ENCODE data around the gene YIPF2. TPM values are rescaled to one million over a fixed set of nuclear protein-coding genes. Genes with fewer than 3 reads are reported as not detected.

YIPF2 gene
- total and polyA plus RNA-seq, 2 donors, result 28.8 to 40.2 TPM

GRCh38 chr19:10918359-10918758 lies 10.1 kb downstream of the YIPF2 start:
- Histone ChIP-seq H3K36me3 (ENCODE audit: control insufficient read depth in 2 of 2, insufficient read depth in 2 of 2, low read length in 1 of 2) (peaks cover 54 to 56% of the 10 kb centered on the region in 2 donors), H3K4me1 (ENCODE audit: control insufficient read depth in 2 of 2, insufficient read depth in 2 of 2, low read length in 2 of 2) (peaks cover 0 to 3% of the 10 kb centered on the region in 2 donors), H3K4me3 (ENCODE audit: low read length in 2 of 2) (no peak overlapping the region), H3K27me3 (ENCODE audit: control insufficient read depth in 2 of 2, insufficient read depth in 1 of 2, low read length in 1 of 2) (no peaks in the 10 kb centered on the region), H3K27ac (ENCODE audit: low read depth in 1 of 2, low read length in 1 of 2) (no peak overlapping the region), H3K9me3 (ENCODE audit: control insufficient read depth in 2 of 2, insufficient read depth in 1 of 2, low read length in 1 of 2) (no peaks in the 10 kb centered on the region)
- no peak for DNase-seq (ENCODE audit: low read depth in 6 of 9, low spot score in 9 of 9)
- WGBS, result 97% methylated on average over 11 of the region's 11 CpGs

DNA sequence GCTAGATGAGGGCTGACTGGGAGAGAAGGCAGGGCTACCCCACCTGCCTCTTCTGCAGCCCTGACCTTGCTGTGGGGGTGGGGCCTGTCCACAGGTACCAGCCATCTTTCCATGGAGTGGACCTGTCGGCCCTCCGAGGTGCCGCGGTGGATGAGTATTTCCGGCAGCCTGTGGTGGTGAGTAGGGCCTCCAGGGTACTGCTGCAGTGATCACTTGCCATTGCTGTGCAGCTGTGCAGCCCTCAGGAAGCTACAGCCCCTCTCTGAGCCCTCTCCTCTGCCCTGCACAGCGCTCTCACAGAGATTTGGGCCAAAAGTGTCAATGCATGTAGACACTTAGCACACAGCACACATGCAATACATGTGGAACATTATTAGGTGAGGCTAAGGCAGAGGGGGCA lies 11.8 kb downstream of the YIPF2 start:
- Histone ChIP-seq H3K27me3 (ENCODE audit: control insufficient read depth in 2 of 2, insufficient read depth in 1 of 2, low read length in 1 of 2) (no peaks in the 10 kb centered on the region), H3K9me3 (ENCODE audit: control insufficient read depth in 2 of 2, insufficient read depth in 1 of 2, low read length in 1 of 2) (no peaks in the 10 kb centered on the region), H3K4me3 (ENCODE audit: low read length in 2 of 2) (no peak overlapping the region), H3K36me3 (ENCODE audit: control insufficient read depth in 2 of 2, insufficient read depth in 2 of 2, low read length in 1 of 2) (peaks cover 51 to 53% of the 10 kb centered on the region in 2 donors), H3K27ac (ENCODE audit: low read depth in 1 of 2, low read length in 1 of 2) (no peak overlapping the region), H3K4me1 (ENCODE audit: control insufficient read depth in 2 of 2, insufficient read depth in 2 of 2, low read length in 2 of 2) (peaks cover 0 to 3% of the 10 kb centered on the region in 2 donors)
- over 99% methylated on average over 6 of the region's 6 CpGs for WGBS
- no peak for DNase-seq (ENCODE audit: low read depth in 6 of 9, low spot score in 9 of 9)

- peaks cover 0 to 3% of the 10 kb centered on the region in 2 donors for H3K4me1 ChIP-seq (ENCODE audit: control insufficient read depth in 2 of 2, insufficient read depth in 2 of 2, low read length in 2 of 2)
- DNase-seq (ENCODE audit: low read depth in 6 of 9, low spot score in 9 of 9), result no peak
- 96% methylated on average over 19 of the region's 19 CpGs for WGBS
- H3K9me3 ChIP-seq (ENCODE audit: control insufficient read depth in 2 of 2, insufficient read depth in 1 of 2, low read length in 1 of 2), result no peaks in the 10 kb centered on the region
- H3K27me3 ChIP-seq (ENCODE audit: control insufficient read depth in 2 of 2, insufficient read depth in 1 of 2, low read length in 1 of 2), result no peaks in the 10 kb centered on the region
- peaks cover 46 to 48% of the 10 kb centered on the region in 2 donors for H3K36me3 ChIP-seq (ENCODE audit: control insufficient read depth in 2 of 2, insufficient read depth in 2 of 2, low read length in 1 of 2)
- no peak overlapping the region for H3K4me3 ChIP-seq (ENCODE audit: low read length in 2 of 2)
- no peak overlapping the region for H3K27ac ChIP-seq (ENCODE audit: low read depth in 1 of 2, low read length in 1 of 2)
Measured at GRCh38 chr19:10915130-10916091, 13.0 kb downstream of the YIPF2 start.

DNA sequence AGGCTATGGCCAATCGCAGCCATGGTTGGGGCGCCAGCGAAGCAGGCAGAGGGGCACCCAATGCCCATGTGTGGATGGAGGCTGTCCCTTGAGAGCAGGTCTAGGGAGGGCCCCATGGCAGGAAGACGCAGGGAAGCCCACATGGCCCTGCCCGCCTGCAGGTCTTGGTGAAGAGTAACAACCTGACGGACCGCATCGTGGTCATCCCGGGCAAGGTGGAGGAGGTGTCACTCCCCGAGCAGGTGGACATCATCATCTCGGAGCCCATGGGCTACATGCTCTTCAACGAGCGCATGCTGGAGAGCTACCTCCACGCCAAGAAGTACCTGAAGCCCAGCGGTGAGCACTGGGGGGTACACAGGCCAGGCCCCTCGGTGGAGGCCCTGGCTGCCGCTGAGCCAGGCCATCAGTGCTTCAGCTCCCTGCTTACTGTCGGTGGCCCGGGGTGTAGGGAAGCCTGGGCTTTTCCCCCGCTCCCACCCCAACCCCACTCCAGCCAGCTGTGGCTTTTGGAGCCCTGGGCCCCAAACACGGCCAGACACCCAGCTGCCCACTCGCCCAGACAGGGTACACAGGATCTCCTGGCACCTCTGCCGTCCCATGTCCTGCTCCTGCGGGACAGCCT lies 14.6 kb downstream of the YIPF2 start:
- Histone ChIP-seq H3K27me3 (ENCODE audit: control insufficient read depth in 2 of 2, insufficient read depth in 1 of 2, low read length in 1 of 2) (no peaks in the 10 kb centered on the region), H3K9me3 (ENCODE audit: control insufficient read depth in 2 of 2, insufficient read depth in 1 of 2, low read length in 1 of 2) (no peaks in the 10 kb centered on the region), H3K36me3 (ENCODE audit: control insufficient read depth in 2 of 2, insufficient read depth in 2 of 2, low read length in 1 of 2) (peaks cover 36% of the 10 kb centered on the region in 2 donors), H3K4me1 (ENCODE audit: control insufficient read depth in 2 of 2, insufficient read depth in 2 of 2, low read length in 2 of 2) (peaks cover 0 to 3% of the 10 kb centered on the region in 2 donors), H3K27ac (ENCODE audit: low read depth in 1 of 2, low read length in 1 of 2) (no peak overlapping the region), H3K4me3 (ENCODE audit: low read length in 2 of 2) (no peak overlapping the region)
- no peak for DNase-seq (ENCODE audit: low read depth in 6 of 9, low spot score in 9 of 9)
- WGBS, result 98% methylated on average over 24 of the region's 24 CpGs

DNA sequence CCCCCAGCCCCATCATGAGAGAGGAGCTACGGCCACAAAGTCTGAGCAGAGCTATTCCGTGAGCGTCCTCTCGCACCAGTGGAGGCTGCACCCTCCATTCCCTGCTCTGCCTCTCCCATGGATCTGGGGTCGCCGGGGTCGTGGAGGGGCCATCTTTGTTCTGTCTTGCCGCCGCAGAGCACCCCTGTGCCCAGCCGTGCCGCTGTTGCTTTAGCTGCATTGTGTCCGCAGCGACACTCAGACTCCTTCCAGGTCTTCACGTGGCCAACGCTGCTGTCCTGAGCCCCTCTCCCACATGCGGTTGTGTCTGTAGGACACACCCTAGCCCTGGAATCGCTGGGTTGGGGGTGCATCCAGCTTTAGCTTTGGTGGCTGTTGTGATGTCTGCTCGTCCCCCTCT lies 15.8 kb downstream of the YIPF2 start:
- no peak for DNase-seq (ENCODE audit: low read depth in 6 of 9, low spot score in 9 of 9)
- 98% methylated on average over 18 of the region's 18 CpGs for WGBS
- Histone ChIP-seq H3K27ac (ENCODE audit: low read depth in 1 of 2, low read length in 1 of 2) (no peak overlapping the region), H3K36me3 (ENCODE audit: control insufficient read depth in 2 of 2, insufficient read depth in 2 of 2, low read length in 1 of 2) (peaks cover 39 to 49% of the 10 kb centered on the region in 2 donors), H3K4me1 (ENCODE audit: control insufficient read depth in 2 of 2, insufficient read depth in 2 of 2, low read length in 2 of 2) (peaks cover 0 to 3% of the 10 kb centered on the region in 2 donors), H3K27me3 (ENCODE audit: control insufficient read depth in 2 of 2, insufficient read depth in 1 of 2, low read length in 1 of 2) (no peaks in the 10 kb centered on the region), H3K9me3 (ENCODE audit: control insufficient read depth in 2 of 2, insufficient read depth in 1 of 2, low read length in 1 of 2) (no peaks in the 10 kb centered on the region), H3K4me3 (ENCODE audit: low read length in 2 of 2) (no peak overlapping the region)

DNA sequence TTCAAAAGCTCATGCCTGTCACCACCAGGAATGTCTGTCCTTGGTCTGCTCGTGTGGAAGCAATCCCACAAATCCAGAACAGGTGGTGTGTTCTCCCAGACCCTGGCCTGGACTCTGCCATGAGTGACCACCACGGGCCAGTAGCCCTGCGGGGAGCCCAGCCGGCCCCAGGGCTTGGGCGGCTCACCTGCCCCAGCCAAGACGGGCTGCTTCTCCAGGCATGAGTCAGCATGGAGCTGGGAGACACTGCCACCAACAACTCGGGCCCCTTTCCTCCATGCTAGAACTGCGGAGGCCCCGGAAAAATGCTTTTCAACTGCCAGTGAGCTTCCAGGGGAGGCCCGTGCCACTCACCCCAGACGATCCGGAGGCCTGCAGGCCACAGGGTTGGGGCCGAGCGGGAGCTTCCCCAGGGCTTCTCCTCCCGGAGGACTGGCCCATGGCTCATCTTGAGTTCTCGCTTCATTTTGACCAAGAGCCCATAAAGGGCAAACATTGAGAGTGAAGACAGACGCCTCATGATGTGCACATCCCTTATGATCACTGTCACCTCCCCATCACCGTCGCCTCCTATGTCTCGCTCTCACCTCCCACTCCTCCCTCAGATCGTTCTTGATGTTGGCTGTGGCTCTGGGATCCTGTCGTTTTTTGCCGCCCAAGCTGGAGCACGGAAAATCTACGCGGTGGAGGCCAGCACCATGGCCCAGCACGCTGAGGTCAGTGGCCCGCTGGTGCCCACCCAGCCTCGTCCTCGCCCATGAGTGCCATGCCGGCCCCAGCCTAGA lies 16.7 kb downstream of the YIPF2 start:
- 97% methylated on average over 31 of the region's 31 CpGs for WGBS

DNA sequence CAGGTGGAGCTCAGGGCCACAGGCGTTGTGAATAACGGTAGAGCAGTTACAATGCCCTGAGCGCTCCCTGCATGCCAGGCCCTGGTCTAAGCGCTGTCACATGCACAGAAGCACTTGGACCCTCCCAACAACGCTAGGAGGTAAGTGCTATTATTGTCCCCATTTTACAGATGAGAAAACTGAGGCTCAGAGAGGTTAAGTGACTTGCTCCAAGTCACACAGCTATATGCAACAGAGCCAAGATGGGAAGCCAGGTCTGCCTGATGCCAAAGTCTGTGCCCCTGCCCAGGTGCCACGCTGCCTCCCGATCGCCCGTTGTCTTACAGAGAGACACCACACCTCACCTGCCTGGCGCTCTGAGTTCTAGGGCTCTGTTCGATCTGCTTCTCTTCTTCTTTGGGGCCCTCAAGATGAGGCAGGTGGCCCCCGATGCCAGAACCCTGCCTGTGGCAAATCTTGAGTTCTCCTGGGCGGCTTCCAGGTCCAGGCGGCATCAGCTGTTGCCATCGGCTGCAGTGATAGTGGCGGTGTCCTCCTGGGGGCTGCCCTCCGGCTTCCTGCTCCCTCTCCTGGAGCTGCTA lies 20.0 kb downstream of the YIPF2 start:
- Histone ChIP-seq H3K27me3 (ENCODE audit: control insufficient read depth in 2 of 2, insufficient read depth in 1 of 2, low read length in 1 of 2) (no peaks in the 10 kb centered on the region), H3K27ac (ENCODE audit: low read depth in 1 of 2, low read length in 1 of 2) (no peak overlapping the region), H3K36me3 (ENCODE audit: control insufficient read depth in 2 of 2, insufficient read depth in 2 of 2, low read length in 1 of 2) (peaks cover 33 to 51% of the 10 kb centered on the region in 2 donors), H3K4me1 (ENCODE audit: control insufficient read depth in 2 of 2, insufficient read depth in 2 of 2, low read length in 2 of 2) (no peaks in the 10 kb centered on the region), H3K9me3 (ENCODE audit: control insufficient read depth in 2 of 2, insufficient read depth in 1 of 2, low read length in 1 of 2) (no peaks in the 10 kb centered on the region), H3K4me3 (ENCODE audit: low read length in 2 of 2) (no peak overlapping the region)
- DNase-seq (ENCODE audit: low read depth in 6 of 9, low spot score in 9 of 9), result no peak
- WGBS, result 98% methylated on average over 17 of the region's 17 CpGs

More for the DNA sequence above, 16.7 kb downstream of the YIPF2 start:
- no peak for DNase-seq (ENCODE audit: low read depth in 6 of 9, low spot score in 9 of 9)
- Histone ChIP-seq H3K27me3 (ENCODE audit: control insufficient read depth in 2 of 2, insufficient read depth in 1 of 2, low read length in 1 of 2) (no peaks in the 10 kb centered on the region), H3K27ac (ENCODE audit: low read depth in 1 of 2, low read length in 1 of 2) (no peak overlapping the region), H3K9me3 (ENCODE audit: control insufficient read depth in 2 of 2, insufficient read depth in 1 of 2, low read length in 1 of 2) (no peaks in the 10 kb centered on the region), H3K36me3 (ENCODE audit: control insufficient read depth in 2 of 2, insufficient read depth in 2 of 2, low read length in 1 of 2) (peaks cover 41 to 50% of the 10 kb centered on the region in 2 donors), H3K4me3 (ENCODE audit: low read length in 2 of 2) (no peak overlapping the region), H3K4me1 (ENCODE audit: control insufficient read depth in 2 of 2, insufficient read depth in 2 of 2, low read length in 2 of 2) (peaks cover 0 to 3% of the 10 kb centered on the region in 2 donors)

GRCh38 chr19:10907925-10908324 lies 20.5 kb downstream of the YIPF2 start:
- no peak for DNase-seq (ENCODE audit: low read depth in 6 of 9, low spot score in 9 of 9)
- Histone ChIP-seq H3K4me3 (ENCODE audit: low read length in 2 of 2) (no peak overlapping the region), H3K27me3 (ENCODE audit: control insufficient read depth in 2 of 2, insufficient read depth in 1 of 2, low read length in 1 of 2) (no peaks in the 10 kb centered on the region), H3K36me3 (ENCODE audit: control insufficient read depth in 2 of 2, insufficient read depth in 2 of 2, low read length in 1 of 2) (peaks cover 33 to 51% of the 10 kb centered on the region in 2 donors), H3K4me1 (ENCODE audit: control insufficient read depth in 2 of 2, insufficient read depth in 2 of 2, low read length in 2 of 2) (no peaks in the 10 kb centered on the region), H3K27ac (ENCODE audit: low read depth in 1 of 2, low read length in 1 of 2) (no peak overlapping the region), H3K9me3 (ENCODE audit: control insufficient read depth in 2 of 2, insufficient read depth in 1 of 2, low read length in 1 of 2) (no peaks in the 10 kb centered on the region)
- WGBS, result 97% methylated on average over 14 of the region's 14 CpGs
